Activated CD4-positive, alpha-beta T cell treated with anti-CD3 and anti-CD28 coated beads, Interleukin-2, amount 10 ng/mL, durations not matched to agents 7 days and 5 days (primary cell): ENCODE measurements around the gene GRIK4. TPM values are rescaled to one million over a fixed set of nuclear protein-coding genes. Genes with fewer than 3 reads are reported as not detected.
A peak's percentile ranks its signal among the peaks of the same experiment; 100 is the strongest.

ENCODE experiments used
- CTCF ChIA-PET: fragments of 350-600 bp; sonication (Branson Sonifier 250); formaldehyde crosslinking; loops from one replicate; lab custom pipeline; 2021; ENCODE audit warnings: antibody characterized with exemption; lab: Charles Lee
- POLR2A ChIA-PET: fragments of 350-600 bp; sonication (Branson Sonifier 250); formaldehyde crosslinking; loops from one replicate; lab custom pipeline; 2021; ENCODE audit warnings: antibody characterized with exemption; lab: Charles Lee
- DNase-seq: peaks from one replicate; pipeline ENCODE4 v3.0.0-alpha.2; 2020
- H3K27ac Mint-ChIP-seq: one replicate; pipeline ENCODE4 v1.8.0; 2021; ENCODE audit warnings: mild to moderate bottlenecking, moderate library complexity, mixed read lengths
- H3K27me3 Mint-ChIP-seq: one replicate; pipeline ENCODE4 v1.8.0; 2021; ENCODE audit warnings: mixed read lengths
- H3K36me3 Mint-ChIP-seq: one replicate; pipeline ENCODE4 v1.8.0; 2021; ENCODE audit warnings: low read depth, mixed read lengths
- H3K4me1 Mint-ChIP-seq: one replicate; pipeline ENCODE4 v1.8.0; 2021; ENCODE audit warnings: mixed read lengths
- H3K4me3 Mint-ChIP-seq: one replicate; pipeline ENCODE4 v1.8.0; 2021; ENCODE audit warnings: mild to moderate bottlenecking, moderate library complexity, mixed read lengths
- H3K9me3 Mint-ChIP-seq: one replicate; pipeline ENCODE4 v1.8.0; 2021; ENCODE audit warnings: mixed read lengths
- total RNA-seq, 2 experiments: library from RNA; stranded (reverse); gene quantifications; one replicate each; pipeline ENCODE4 v1.2.3, GENCODE V29; 2021

Gene GRIK4, protein sequence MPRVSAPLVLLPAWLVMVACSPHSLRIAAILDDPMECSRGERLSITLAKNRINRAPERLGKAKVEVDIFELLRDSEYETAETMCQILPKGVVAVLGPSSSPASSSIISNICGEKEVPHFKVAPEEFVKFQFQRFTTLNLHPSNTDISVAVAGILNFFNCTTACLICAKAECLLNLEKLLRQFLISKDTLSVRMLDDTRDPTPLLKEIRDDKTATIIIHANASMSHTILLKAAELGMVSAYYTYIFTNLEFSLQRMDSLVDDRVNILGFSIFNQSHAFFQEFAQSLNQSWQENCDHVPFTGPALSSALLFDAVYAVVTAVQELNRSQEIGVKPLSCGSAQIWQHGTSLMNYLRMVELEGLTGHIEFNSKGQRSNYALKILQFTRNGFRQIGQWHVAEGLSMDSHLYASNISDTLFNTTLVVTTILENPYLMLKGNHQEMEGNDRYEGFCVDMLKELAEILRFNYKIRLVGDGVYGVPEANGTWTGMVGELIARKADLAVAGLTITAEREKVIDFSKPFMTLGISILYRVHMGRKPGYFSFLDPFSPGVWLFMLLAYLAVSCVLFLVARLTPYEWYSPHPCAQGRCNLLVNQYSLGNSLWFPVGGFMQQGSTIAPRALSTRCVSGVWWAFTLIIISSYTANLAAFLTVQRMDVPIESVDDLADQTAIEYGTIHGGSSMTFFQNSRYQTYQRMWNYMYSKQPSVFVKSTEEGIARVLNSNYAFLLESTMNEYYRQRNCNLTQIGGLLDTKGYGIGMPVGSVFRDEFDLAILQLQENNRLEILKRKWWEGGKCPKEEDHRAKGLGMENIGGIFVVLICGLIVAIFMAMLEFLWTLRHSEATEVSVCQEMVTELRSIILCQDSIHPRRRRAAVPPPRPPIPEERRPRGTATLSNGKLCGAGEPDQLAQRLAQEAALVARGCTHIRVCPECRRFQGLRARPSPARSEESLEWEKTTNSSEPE
- total RNA-seq = not detected

DNA sequence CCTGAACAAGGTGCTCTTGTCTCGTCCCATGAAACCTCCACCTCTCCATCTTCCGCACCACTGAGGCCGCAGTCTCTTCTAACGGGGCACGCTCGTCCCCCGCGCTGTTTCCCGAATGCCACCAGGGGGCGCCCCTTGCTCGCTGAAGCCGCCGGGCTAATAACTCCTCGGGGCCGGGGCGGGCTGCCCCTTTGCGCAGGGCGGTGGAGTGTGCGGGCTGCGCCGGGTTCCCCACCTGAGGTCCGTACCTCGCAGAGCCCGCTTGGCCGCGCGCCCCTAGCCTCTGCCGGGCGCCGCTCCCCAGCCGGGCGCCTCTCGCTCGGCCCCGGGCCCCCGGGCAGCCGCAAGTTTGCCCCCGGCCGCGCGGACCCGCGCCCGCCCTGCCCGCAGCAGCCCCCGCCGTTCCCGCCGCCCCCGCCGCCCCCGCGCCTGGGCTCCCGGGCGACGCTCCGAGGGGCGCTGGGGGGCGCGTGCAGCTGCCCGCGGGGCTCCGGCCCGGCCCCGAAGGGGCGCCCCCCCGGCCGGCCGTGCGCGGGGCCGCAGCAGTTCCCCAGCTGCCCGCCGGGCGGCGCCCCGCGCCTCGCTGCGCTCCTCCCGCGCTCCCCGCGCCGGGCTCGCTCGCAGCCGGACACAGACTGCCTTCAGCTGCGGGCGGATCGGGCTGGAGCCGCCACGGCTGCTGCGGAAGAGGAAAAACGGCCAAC lies at the start of gene GRIK4:
GRIK4 (plus strand) TSS at position 633 of the 704 bp plus-strand sequence. CDS start 148,571 bp downstream, outside the sequence.
- no peak within 1 kb of the TSS for H3K4me3 Mint-ChIP-seq
- no peaks in the 10 kb centered on the region for H3K9me3 Mint-ChIP-seq
- H3K27me3 Mint-ChIP-seq = peaks cover 47% of the 10 kb centered on the region
- ChIA-PET POLR2A (no interaction called here), CTCF (interaction anchor here (0.5 to 2.4 kb wide), 3 partner anchors 30 to 174 kb away, joined by 3 to 11 read pairs (median 4); no protein-coding TSS in a partner anchor)
- H3K27ac Mint-ChIP-seq = no peak within 1 kb of the TSS
- H3K4me1 Mint-ChIP-seq = peaks cover 1% of the 10 kb centered on the region
- peak; percentile 73 for DNase-seq
- H3K36me3 Mint-ChIP-seq = no peaks in the 10 kb centered on the region

DNA sequence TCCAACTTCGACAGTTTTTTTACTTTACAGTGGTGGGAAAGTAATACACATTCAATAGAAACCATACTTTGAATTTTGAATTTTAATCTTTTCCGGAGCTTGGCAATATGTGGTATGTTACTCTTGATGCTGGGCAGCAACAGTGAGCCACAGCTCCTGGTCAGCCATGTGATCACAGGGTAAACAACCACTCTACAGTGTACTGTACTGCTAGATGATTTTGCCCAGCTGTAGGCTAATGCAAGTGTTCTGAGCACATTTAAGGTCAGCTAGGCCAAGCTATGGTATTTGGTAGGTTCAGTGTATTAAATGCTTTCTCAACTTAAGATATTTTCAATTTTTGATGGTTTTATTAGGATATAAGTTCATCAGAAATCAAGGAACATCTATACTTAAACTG lies 48.7 kb upstream of the GRIK4 start:
- POLR2A ChIA-PET = no interaction called here
- H3K36me3 Mint-ChIP-seq = peaks cover 1% of the 10 kb centered on the region
- CTCF ChIA-PET = no interaction called here
- no peak overlapping the region for H3K27ac Mint-ChIP-seq
- no peak for DNase-seq
- H3K27me3 Mint-ChIP-seq = no peaks in the 10 kb centered on the region
- no peak overlapping the region for H3K4me3 Mint-ChIP-seq
- H3K4me1 Mint-ChIP-seq = no peaks in the 10 kb centered on the region
- H3K9me3 Mint-ChIP-seq = no peaks in the 10 kb centered on the region

DNA sequence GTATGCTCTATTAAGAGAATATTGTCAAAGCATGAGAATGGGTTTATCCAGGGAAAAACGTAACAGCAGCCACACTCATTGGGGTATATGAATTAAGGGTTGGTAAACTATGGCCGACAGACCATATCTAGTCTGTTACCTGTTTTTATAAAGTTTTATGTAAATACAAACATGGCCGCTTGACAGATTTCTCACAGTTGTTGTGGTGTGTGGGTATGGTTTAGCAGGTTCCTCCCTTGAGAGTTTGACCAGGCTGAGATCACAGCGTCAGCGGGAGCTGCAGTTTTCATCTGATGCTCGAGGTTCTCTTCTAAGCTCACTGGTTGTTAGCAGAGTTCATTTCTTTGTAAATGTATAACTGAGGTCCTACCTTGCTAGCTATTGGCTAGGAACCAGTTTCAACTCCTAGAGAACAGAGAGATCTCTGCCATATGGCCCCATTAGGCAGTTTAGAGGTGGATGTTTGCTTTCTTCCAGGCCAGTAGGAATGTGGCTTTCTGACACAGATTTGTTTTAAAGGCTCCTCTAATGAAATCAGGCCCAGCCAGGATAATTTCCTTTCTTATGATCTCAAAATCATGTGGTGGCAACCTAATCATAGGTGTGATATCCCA lies 45.5 kb upstream of the GRIK4 start:
- Mint-ChIP-seq H3K36me3 (peaks cover 1% of the 10 kb centered on the region), H3K9me3 (no peaks in the 10 kb centered on the region), H3K27ac (no peak overlapping the region), H3K4me3 (no peak overlapping the region), H3K4me1 (no peaks in the 10 kb centered on the region), H3K27me3 (no peaks in the 10 kb centered on the region)
- no peak for DNase-seq
- ChIA-PET POLR2A (no interaction called here), CTCF (no interaction called here)

DNA sequence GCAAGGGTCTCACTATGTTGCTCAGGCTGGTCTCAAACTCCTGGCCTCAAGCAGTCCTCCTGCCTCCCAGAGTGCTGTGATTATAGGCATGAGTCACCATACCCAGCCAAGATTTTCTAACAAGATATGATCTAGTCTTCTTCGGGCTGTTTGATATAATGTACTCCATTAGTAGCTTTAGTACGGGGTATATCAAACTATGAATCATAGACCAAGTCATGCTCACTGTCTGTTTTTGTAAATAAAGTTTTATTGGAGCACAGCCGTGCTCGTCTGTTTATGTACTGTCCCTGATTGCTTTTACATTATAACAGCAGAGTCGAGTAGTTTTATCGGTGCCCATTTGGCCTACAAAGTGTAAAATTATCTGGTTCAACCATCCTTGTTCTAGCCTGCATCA lies 43.9 kb upstream of the GRIK4 start:
- DNase-seq = no peak
- Mint-ChIP-seq H3K27ac (no peak overlapping the region), H3K4me1 (no peaks in the 10 kb centered on the region), H3K36me3 (no peaks in the 10 kb centered on the region), H3K4me3 (no peak overlapping the region), H3K9me3 (no peaks in the 10 kb centered on the region), H3K27me3 (no peaks in the 10 kb centered on the region)
- ChIA-PET CTCF (no interaction called here), POLR2A (no interaction called here)

DNA sequence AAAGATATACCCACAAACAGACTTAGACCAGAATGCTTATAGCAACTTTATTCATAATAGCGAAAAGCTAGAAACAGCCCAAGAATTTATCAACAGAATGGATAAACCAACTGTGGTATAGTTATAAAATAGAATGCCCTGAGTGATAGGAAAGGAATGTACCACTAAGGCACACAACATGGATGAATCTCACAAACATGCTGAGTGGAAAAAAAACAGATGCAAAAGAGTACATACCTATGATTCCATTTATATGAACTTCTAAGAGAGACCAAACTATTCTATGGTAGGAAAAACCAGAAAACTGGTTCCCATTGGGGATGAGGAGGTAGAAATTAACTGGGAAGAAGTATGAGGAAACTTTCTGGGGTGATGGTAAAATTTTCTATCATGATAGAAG lies 40.4 kb upstream of the GRIK4 start:
- Mint-ChIP-seq H3K4me1 (no peaks in the 10 kb centered on the region), H3K27me3 (no peaks in the 10 kb centered on the region), H3K27ac (no peak overlapping the region), H3K36me3 (no peaks in the 10 kb centered on the region), H3K4me3 (no peak overlapping the region), H3K9me3 (no peaks in the 10 kb centered on the region)
- ChIA-PET CTCF (no interaction called here), POLR2A (no interaction called here)
- no peak for DNase-seq

DNA sequence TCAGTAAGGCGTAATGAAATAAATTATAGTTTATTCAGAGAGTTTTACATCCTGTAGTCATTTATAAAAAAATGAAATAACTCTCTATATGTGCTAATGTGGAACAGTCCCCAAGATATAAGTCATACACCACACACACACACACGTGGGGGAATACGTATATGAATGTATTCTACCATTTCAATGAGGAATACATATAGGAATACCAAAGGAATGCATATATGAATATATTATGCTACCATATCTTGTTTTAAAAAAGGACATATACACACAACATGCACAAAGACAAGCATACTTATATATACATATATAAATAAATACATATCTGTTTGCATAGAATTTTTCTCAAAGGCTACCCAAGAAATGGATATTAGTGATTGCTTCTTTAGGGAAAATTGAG lies 39.6 kb upstream of the GRIK4 start:
- H3K27me3 Mint-ChIP-seq = no peaks in the 10 kb centered on the region
- H3K4me1 Mint-ChIP-seq = no peaks in the 10 kb centered on the region
- no peak overlapping the region for H3K27ac Mint-ChIP-seq
- no peak overlapping the region for H3K4me3 Mint-ChIP-seq
- DNase-seq = no peak
- no peaks in the 10 kb centered on the region for H3K36me3 Mint-ChIP-seq
- POLR2A ChIA-PET = no interaction called here
- H3K9me3 Mint-ChIP-seq = no peaks in the 10 kb centered on the region
- CTCF ChIA-PET = no interaction called here

DNA sequence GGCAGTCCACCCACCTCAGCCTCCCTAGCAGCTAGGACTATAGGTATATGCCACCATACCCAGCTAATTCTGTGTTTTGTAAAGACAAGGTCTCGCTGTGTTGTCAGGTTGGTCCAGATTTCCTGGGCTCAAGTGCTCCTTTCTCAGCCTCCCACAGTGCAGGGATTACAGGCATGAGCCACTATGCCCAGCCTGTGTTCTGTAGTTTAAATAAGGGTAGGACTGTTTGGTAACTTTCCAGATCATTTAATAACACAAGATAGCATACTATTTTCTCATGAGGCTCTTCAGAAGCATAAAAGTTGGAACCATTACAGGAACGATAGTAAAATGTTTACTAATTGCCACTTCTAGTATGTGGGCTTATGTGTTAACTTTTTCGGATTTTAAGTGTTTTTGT lies 38.0 kb upstream of the GRIK4 start:
- ChIA-PET CTCF (interaction anchor here (0.6 to 1.0 kb wide), 2 partner anchors 8 to 1726 kb away, joined by 3 read pairs; no protein-coding TSS in a partner anchor), POLR2A (no interaction called here)
- Mint-ChIP-seq H3K9me3 (no peaks in the 10 kb centered on the region), H3K27ac (no peak overlapping the region), H3K36me3 (no peaks in the 10 kb centered on the region), H3K4me3 (no peak overlapping the region), H3K4me1 (peaks cover under 1% of the 10 kb centered on the region), H3K27me3 (no peaks in the 10 kb centered on the region)
- DNase-seq = no peak

DNA sequence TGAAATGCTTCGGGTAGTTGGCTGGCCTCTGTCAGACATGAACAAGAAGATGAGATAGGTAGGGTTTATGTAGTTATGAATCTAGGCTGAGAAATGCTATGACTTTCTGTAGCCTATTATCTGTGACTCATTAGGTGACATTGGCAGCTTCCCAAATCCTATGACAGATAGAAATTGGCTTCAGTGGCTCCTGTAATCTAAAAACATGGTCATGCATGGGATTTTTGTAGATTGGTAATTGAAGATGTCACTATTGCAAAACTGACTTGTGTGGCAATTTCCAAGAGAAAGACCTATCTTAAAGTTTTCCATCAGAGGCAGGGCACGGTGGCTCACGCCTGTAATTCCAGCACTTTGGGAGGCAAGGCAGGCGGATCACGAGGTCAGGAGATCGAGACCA lies 29.4 kb upstream of the GRIK4 start:
- POLR2A ChIA-PET = no interaction called here
- no peaks in the 10 kb centered on the region for H3K9me3 Mint-ChIP-seq
- no peak for DNase-seq
- H3K4me3 Mint-ChIP-seq = no peak overlapping the region
- CTCF ChIA-PET = interaction anchor here (0.6 to 1.5 kb wide), 4 partner anchors 9 to 741 kb away, joined by 3 read pairs; partner anchors contain the start of gene GRIK4
- H3K27me3 Mint-ChIP-seq = peaks cover 2% of the 10 kb centered on the region
- peaks cover 7% of the 10 kb centered on the region for H3K4me1 Mint-ChIP-seq
- no peak overlapping the region for H3K27ac Mint-ChIP-seq
- H3K36me3 Mint-ChIP-seq = no peaks in the 10 kb centered on the region

DNA sequence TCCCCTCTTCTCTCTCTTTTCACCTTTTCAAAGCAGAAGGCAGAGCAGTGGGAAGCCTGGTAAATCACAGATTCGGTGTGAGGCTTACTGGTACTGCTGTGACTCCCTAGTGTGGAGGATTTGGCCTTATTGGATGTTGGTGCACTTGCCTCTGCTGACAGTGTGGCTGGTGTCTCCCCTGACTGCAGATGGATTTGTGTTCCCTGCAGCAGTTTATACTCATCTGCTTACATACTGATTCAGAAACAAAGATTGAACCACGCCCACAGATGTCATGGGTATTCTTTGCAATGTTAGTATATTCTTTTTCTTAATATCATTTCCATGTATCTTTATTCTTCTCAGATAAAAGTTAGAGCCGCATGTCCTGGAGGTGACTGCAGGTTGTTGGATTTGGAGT lies 26.8 kb upstream of the GRIK4 start:
- no peaks in the 10 kb centered on the region for H3K4me1 Mint-ChIP-seq
- no peak overlapping the region for H3K27ac Mint-ChIP-seq
- DNase-seq = no peak
- H3K9me3 Mint-ChIP-seq = no peaks in the 10 kb centered on the region
- peaks cover 4% of the 10 kb centered on the region for H3K27me3 Mint-ChIP-seq
- no peaks in the 10 kb centered on the region for H3K36me3 Mint-ChIP-seq
- ChIA-PET CTCF (no interaction called here), POLR2A (no interaction called here)
- H3K4me3 Mint-ChIP-seq = no peak overlapping the region

DNA sequence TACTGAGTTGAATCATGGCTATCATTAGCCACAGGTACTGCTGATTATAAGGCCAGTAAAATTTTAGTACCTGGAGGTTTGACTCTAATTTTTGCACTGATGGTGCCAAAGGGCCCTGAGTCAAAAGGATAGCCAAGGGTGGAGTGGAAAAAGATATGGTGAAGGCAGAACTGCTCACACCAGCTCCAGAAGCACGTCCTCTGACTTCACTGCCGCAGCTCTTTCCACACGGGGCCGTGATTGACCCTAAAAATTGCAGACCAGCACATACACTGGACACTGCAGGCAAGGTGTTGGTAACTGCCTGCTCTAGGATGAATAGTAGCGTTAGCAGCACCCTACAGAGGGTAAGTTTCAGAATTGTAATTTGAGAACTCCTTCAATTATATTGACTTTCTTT lies 25.4 kb upstream of the GRIK4 start:
- Mint-ChIP-seq H3K36me3 (no peaks in the 10 kb centered on the region), H3K27ac (no peak overlapping the region), H3K4me1 (no peaks in the 10 kb centered on the region), H3K27me3 (peaks cover 4% of the 10 kb centered on the region), H3K4me3 (no peak overlapping the region), H3K9me3 (no peaks in the 10 kb centered on the region)
- CTCF ChIA-PET = no interaction called here
- POLR2A ChIA-PET = no interaction called here
- DNase-seq = no peak

DNA sequence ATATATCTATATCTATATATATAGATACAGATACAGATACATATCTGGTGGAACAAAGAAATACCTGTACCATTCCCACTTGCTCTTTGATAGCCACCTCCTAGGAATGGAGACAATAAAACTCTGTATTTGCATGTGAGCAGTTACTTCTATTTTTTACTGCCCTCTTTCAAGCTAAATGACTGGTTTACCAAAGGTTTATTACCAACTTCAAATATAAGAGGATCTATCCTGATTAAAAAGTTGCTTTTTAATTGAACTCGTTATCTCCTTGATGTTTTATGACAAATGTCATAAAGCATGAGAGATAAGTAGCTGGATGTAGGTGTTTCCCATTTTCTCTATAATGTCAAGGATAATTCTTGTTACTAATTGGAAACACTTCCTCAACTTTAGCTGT lies 21.7 kb upstream of the GRIK4 start:
- CTCF ChIA-PET = interaction anchor here (1.1 kb wide), 1 partner anchor 8 kb away, joined by 3 read pairs; no protein-coding TSS in a partner anchor
- Mint-ChIP-seq H3K9me3 (no peaks in the 10 kb centered on the region), H3K4me3 (no peak overlapping the region), H3K27me3 (peaks cover 4% of the 10 kb centered on the region), H3K27ac (no peak overlapping the region), H3K4me1 (no peaks in the 10 kb centered on the region), H3K36me3 (no peaks in the 10 kb centered on the region)
- POLR2A ChIA-PET = no interaction called here
- no peak for DNase-seq

DNA sequence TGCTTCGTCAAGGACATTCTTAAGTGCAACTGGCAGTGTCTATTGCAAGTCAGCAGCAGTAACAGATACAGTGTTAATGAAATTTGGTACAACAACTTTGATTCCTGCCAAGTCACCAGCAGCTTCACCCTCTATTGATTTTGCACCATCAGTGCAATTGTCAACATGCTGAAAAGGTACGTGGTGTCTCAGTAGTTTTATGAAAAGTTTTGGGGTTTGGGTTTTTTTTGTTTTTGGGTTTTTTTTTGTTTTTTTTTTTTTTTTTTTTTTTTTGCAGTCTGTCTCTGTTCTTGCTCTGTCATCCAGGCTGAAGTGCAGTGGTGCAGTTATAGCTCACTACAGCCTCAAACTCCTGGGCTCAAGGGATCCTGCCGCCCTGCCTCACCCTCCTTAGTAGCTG lies 19.1 kb upstream of the GRIK4 start:
- peaks cover 2% of the 10 kb centered on the region for H3K27me3 Mint-ChIP-seq
- CTCF ChIA-PET = interaction anchor here (0.6 to 1.1 kb wide), 5 partner anchors 15 to 700 kb away, joined by 3 to 4 read pairs (median 3); no protein-coding TSS in a partner anchor
- no peak for DNase-seq
- H3K27ac Mint-ChIP-seq = no peak overlapping the region
- no peaks in the 10 kb centered on the region for H3K36me3 Mint-ChIP-seq
- H3K4me1 Mint-ChIP-seq = no peaks in the 10 kb centered on the region
- H3K4me3 Mint-ChIP-seq = no peak overlapping the region
- no peaks in the 10 kb centered on the region for H3K9me3 Mint-ChIP-seq
- POLR2A ChIA-PET = no interaction called here
